H1 (cell line): ENCODE results near the gene RHOB. TPM values are rescaled to one million over a fixed set of nuclear protein-coding genes. Genes with fewer than 3 reads are reported as not detected.

Source experiments
- CTCF ChIA-PET: fragments of 300-600 bp; sonication (Branson Sonifier 250); formaldehyde crosslinking; loops from one replicate; lab custom pipeline; 2021; ENCODE audit not compliant: partially characterized antibody; lab: Charles Lee
- POLR2A ChIA-PET: fragments of 300-600 bp; sonication (Branson Sonifier 250); formaldehyde crosslinking; loops from one replicate; lab custom pipeline; 2021; ENCODE audit warnings: inconsistent platforms; ENCODE audit not compliant: partially characterized antibody; lab: Charles Lee
- DNase-seq, 2 experiments: peaks; one replicate each; pipeline versions ENCODE4 v3.0.0 to v3.0.0-alpha.2; 2010 to 2022; ENCODE audit warnings: low spot score in 2 of 2, low read depth in 1 of 2, mixed read lengths in 1 of 2
- FAIRE-seq: peaks from 2 replicates; lab custom pipeline; 2011; peaks lifted over from hg19 to GRCh38; lab: Jason Lieb, UNC
- H2AFZ ChIP-seq: 2 replicates; pipeline ENCODE4 v1.8.1; 2012; ENCODE audit warnings: low read length, inconsistent platforms
- H2AK5ac ChIP-seq: 2 replicates; pipeline ENCODE4 v1.6.1; 2013; ENCODE audit warnings: low read depth, low read length
- H2BK120ac ChIP-seq: replicated peaks from 2 replicates; pipeline ENCODE3; 2013; ENCODE audit warnings: low read depth, low read length, inconsistent platforms
- H2BK12ac ChIP-seq: 2 replicates; pipeline ENCODE4 v1.6.1; 2013; ENCODE audit warnings: low read depth, low read length
- H2BK15ac ChIP-seq: 2 replicates; pipeline ENCODE4 v1.6.1; 2013; ENCODE audit warnings: low read length
- H2BK20ac ChIP-seq: 2 replicates; pipeline ENCODE4 v1.6.1; 2013; ENCODE audit warnings: low read length
- H2BK5ac ChIP-seq: 2 replicates; pipeline ENCODE4 v1.6.1; 2013; ENCODE audit warnings: low read depth, low read length
- H3K14ac ChIP-seq: 2 replicates; pipeline ENCODE4 v1.6.1; 2013; ENCODE audit warnings: inconsistent platforms; ENCODE audit not compliant: insufficient read length
- H3K18ac ChIP-seq: 2 replicates; pipeline ENCODE4 v1.6.1; 2013; ENCODE audit warnings: low read length; ENCODE audit errors: extremely low read depth
- H3K23ac ChIP-seq: 2 replicates; pipeline ENCODE4 v1.6.1; 2013; ENCODE audit warnings: inconsistent platforms; ENCODE audit not compliant: insufficient read length
- H3K23me2 ChIP-seq: 2 replicates; pipeline ENCODE4 v1.6.1; 2013; ENCODE audit warnings: low read depth, low read length
- H3K27ac ChIP-seq: 2 replicates; pipeline ENCODE4 v1.6.1; 2011; ENCODE audit warnings: low read depth, low read length, inconsistent platforms
- H3K27me3 ChIP-seq, 4 experiments: replicated peaks in 1 of 4; 1 replicate in 1 of 4; 2 replicates in 3 of 4; pipeline versions ENCODE4 v1.6.1 to v1.8.1; 2011 to 2013; ENCODE audit warnings: low read length in 3 of 4, mild to moderate bottlenecking in 3 of 4, inconsistent platforms in 2 of 4, mixed read lengths in 2 of 4, moderate library complexity in 1 of 4; ENCODE audit not compliant: control insufficient read depth in 3 of 4, insufficient read depth in 3 of 4; ENCODE audit errors: extremely low read depth in 1 of 4
- H3K36me3 ChIP-seq, 4 experiments: 2 replicates each; pipeline versions ENCODE4 v1.6.1 to v1.8.1; 2011 to 2013; ENCODE audit warnings: mild to moderate bottlenecking in 4 of 4, low read length in 3 of 4, moderate library complexity in 2 of 4, control low read depth in 1 of 4, inconsistent platforms in 1 of 4; ENCODE audit not compliant: insufficient read depth in 4 of 4, control insufficient read depth in 2 of 4
- H3K4ac ChIP-seq: replicated peaks from 2 replicates; pipeline ENCODE3; 2013; ENCODE audit warnings: low read length, low read depth, mixed read lengths, inconsistent platforms; ENCODE audit not compliant: insufficient read length
- H3K4me1 ChIP-seq, 4 experiments: replicated peaks in 1 of 4; 1 replicate in 1 of 4; 2 replicates in 3 of 4; pipeline versions ENCODE4 v1.6.1 to v1.8.1; 2011 to 2013; ENCODE audit warnings: low read length in 3 of 4, inconsistent platforms in 2 of 4, mixed read lengths in 1 of 4; ENCODE audit not compliant: insufficient read depth in 4 of 4, control insufficient read depth in 3 of 4
- H3K4me2 ChIP-seq, 2 experiments: 2 replicates each; pipeline versions ENCODE4 v1.6.1 to v1.8.1; 2011 to 2013; ENCODE audit warnings: low read depth in 2 of 2, low read length in 2 of 2, control low read depth in 1 of 2, inconsistent platforms in 1 of 2, mild to moderate bottlenecking in 1 of 2; ENCODE audit not compliant: insufficient read depth in 1 of 2
- H3K4me3 ChIP-seq, 4 experiments: fragments of 200-600, 300-600 bp in 1 of 4; sonication (generic), shearing (Covaris generic), sonication (Bioruptor Twin) in 1 of 4; 2 replicates each; pipeline versions ENCODE4 v1.5.1 to v1.8.1; 2011 to 2016; ENCODE audit warnings: low read length in 4 of 4, low read depth in 3 of 4, control low read depth in 2 of 4, inconsistent platforms in 2 of 4, mild to moderate bottlenecking in 2 of 4, mixed read lengths in 1 of 4, moderate library complexity in 1 of 4; ENCODE audit not compliant: insufficient read depth in 2 of 4; ENCODE audit errors: extremely low read depth in 1 of 4
- H3K56ac ChIP-seq: replicated peaks from 2 replicates; pipeline ENCODE3; 2013; ENCODE audit warnings: low read depth, mild to moderate bottlenecking, mixed read lengths, low read length, inconsistent platforms; ENCODE audit not compliant: insufficient read length
- H3K79me1 ChIP-seq: 2 replicates; pipeline ENCODE4 v1.6.1; 2013; ENCODE audit warnings: low read depth, low read length, control low read depth
- H3K79me2 ChIP-seq, 2 experiments: 2 replicates each; pipeline versions ENCODE4 v1.6.1 to v1.8.1; 2012 to 2013; ENCODE audit warnings: low read length in 2 of 2, mild to moderate bottlenecking in 2 of 2, inconsistent platforms in 1 of 2; ENCODE audit not compliant: insufficient read depth in 2 of 2, control insufficient read depth in 1 of 2
- H3K9ac ChIP-seq, 4 experiments: replicated peaks in 1 of 4; 1 replicate in 1 of 4; 2 replicates in 3 of 4; pipeline versions ENCODE4 v1.6.1 to v1.8.1; 2011 to 2013; ENCODE audit warnings: low read depth in 3 of 4, low read length in 3 of 4, control low read depth in 2 of 4, mild to moderate bottlenecking in 2 of 4, moderate library complexity in 2 of 4, inconsistent platforms in 1 of 4; ENCODE audit errors: extremely low read depth in 1 of 4
- H3K9me3 ChIP-seq, 2 experiments: 2 replicates each; pipeline versions ENCODE4 v1.6.1 to v1.8.1; 2012 to 2013; ENCODE audit warnings: mild to moderate bottlenecking in 2 of 2, moderate library complexity in 2 of 2, control low read depth in 1 of 2, inconsistent platforms in 1 of 2, low read depth in 1 of 2, low read length in 1 of 2, mixed read lengths in 1 of 2; ENCODE audit not compliant: insufficient read depth in 2 of 2
- H4K20me1 ChIP-seq, 2 experiments: replicated peaks in 1 of 2; 2 replicates each; pipeline versions ENCODE3 to v1.8.1; 2011 to 2013; ENCODE audit warnings: inconsistent platforms in 2 of 2, low read length in 2 of 2, mild to moderate bottlenecking in 1 of 2; ENCODE audit not compliant: insufficient read depth in 2 of 2, control insufficient read depth in 1 of 2
- H4K5ac ChIP-seq: 2 replicates; pipeline ENCODE4 v1.6.1; 2013; ENCODE audit warnings: low read length, low read depth, mixed read lengths, inconsistent platforms; ENCODE audit not compliant: insufficient read length
- H4K8ac ChIP-seq: 2 replicates; pipeline ENCODE4 v1.8.0; 2013; ENCODE audit warnings: mild to moderate bottlenecking, moderate library complexity, low read length, inconsistent platforms; ENCODE audit not compliant: insufficient read depth; ENCODE audit errors: extremely low read depth
- H4K91ac ChIP-seq: replicated peaks from 2 replicates; pipeline ENCODE3; 2013; ENCODE audit warnings: low read length, mixed read lengths, inconsistent platforms; ENCODE audit not compliant: insufficient read length
- BCL11A ChIP-seq, 2 experiments: IDR thresholded peaks; one replicate each; pipeline ENCODE4 v1.6.1; 2011; ENCODE audit warnings: low read depth in 2 of 2, low read length in 2 of 2, mild to moderate bottlenecking in 2 of 2
- CBX5 ChIP-seq: fragments of 300-800, 300-1000 bp; sonication (generic); IDR thresholded peaks from 2 replicates; pipeline ENCODE4 v1.7.1; 2016; ENCODE audit warnings: antibody characterized with exemption, low read length, low read depth
- CHD2 ChIP-seq: IDR thresholded peaks from 2 replicates; pipeline ENCODE4 v1.6.1; 2012; ENCODE audit warnings: low read length, improper control_type of control experiment
- CREB1 ChIP-seq: IDR thresholded peaks from 2 replicates; pipeline ENCODE4 v1.6.1; 2012; ENCODE audit warnings: inconsistent platforms
- JUN ChIP-seq: IDR thresholded peaks from 2 replicates; pipeline ENCODE4 v1.6.1; 2011; ENCODE audit warnings: low read depth, mild to moderate bottlenecking, improper control_type of control experiment, low read length
- JUND ChIP-seq: IDR thresholded peaks from 2 replicates; pipeline ENCODE4 v1.6.1; 2011; ENCODE audit warnings: mild to moderate bottlenecking, improper control_type of control experiment, low read length
- POLR2A ChIP-seq, 2 experiments: IDR thresholded peaks; 1 replicate in 1 of 2; 2 replicates in 1 of 2; pipeline ENCODE4 v1.6.1; 2011; ENCODE audit warnings: low read depth in 2 of 2, low read length in 2 of 2, mild to moderate bottlenecking in 2 of 2; ENCODE audit errors: control extremely low read depth in 1 of 2
- POU5F1 ChIP-seq: IDR thresholded peaks from 2 replicates; pipeline ENCODE4 v1.6.1; 2011; ENCODE audit warnings: low read depth, mild to moderate bottlenecking, low read length, moderate library complexity
- RBBP5 ChIP-seq: IDR thresholded peaks from 2 replicates; pipeline ENCODE4 v1.7.1; 2012; ENCODE audit warnings: low read depth, mild to moderate bottlenecking, inconsistent platforms, low read length, moderate library complexity, borderline replicate concordance
- SIN3A ChIP-seq, 2 experiments: IDR thresholded peaks in 1 of 2; conservative IDR thresholded peaks in 1 of 2; 2 replicates each; pipeline ENCODE4 v1.6.1; 2011 to 2012; ENCODE audit warnings: low read length in 2 of 2, improper control_type of control experiment in 1 of 2, low read depth in 1 of 2, mild to moderate bottlenecking in 1 of 2
- SIX5 ChIP-seq: IDR thresholded peaks from 2 replicates; pipeline ENCODE4 v1.6.1; 2011; ENCODE audit warnings: mild to moderate bottlenecking, low read depth, low read length
- SP1 ChIP-seq: IDR thresholded peaks from 2 replicates; pipeline ENCODE4 v1.6.1; 2011; ENCODE audit warnings: low read depth, low read length
- TAF7 ChIP-seq: optimal IDR thresholded peaks from 2 replicates; pipeline ENCODE3; 2011; ENCODE audit warnings: low read depth, mild to moderate bottlenecking, inconsistent platforms, low read length, moderate library complexity, borderline replicate concordance
- WGBS, 2 experiments: shearing (Covaris generic) in 1 of 2; methylation state at CpG; one replicate each; pipeline versions ENCODE4 v1.1.6 to v1.1.7; 2013 to 2015; ENCODE audit warnings: low lambda C conversion rate in 2 of 2, mixed read lengths in 2 of 2, inconsistent platforms in 1 of 2, low coverage in 1 of 2, missing lambda C conversion rate in 1 of 2; ENCODE audit not compliant: insufficient replicate concordance in 2 of 2, insufficient coverage in 1 of 2, insufficient read length in 1 of 2; ENCODE audit errors: extremely low coverage in 1 of 2, missing lambda C conversion rate in 1 of 2; 5-methylcytosine and 5-hydroxymethylcytosine counted together
- polyA plus RNA-seq, 7 experiments: library from polyadenylated mRNA; depleted of rRNA in 3 of 7; stranded (reverse) in 5 of 7; unstranded in 2 of 7; fragments of >200 nt in 5 of 7; fragments of 200-250 nt in 2 of 7; gene quantifications; 1 replicate in 5 of 7; 2 replicates in 1 of 7; 4 replicates in 1 of 7; pipeline versions ENCODE4 v1.2.1 to v1.2.3, GENCODE V29; 2011 to 2013; ENCODE audit warnings: missing spikeins in 2 of 7, mixed read lengths in 2 of 7
- total RNA-seq: library from RNA; stranded (reverse); fragmentation: NEBNext Ultra II Directional; extraction: Animal tissue kit (Norgen Biotek cat#: 25700); gene quantifications from 2 replicates; pipeline ENCODE4 v1.2.1, GENCODE V29; 2021
- TF ChIP-seq, protein P1 (sequence below): IDR thresholded peaks from 2 replicates; pipeline ENCODE4 v1.6.1; 2011; ENCODE audit warnings: low read depth, mild to moderate bottlenecking, low read length; ENCODE audit not compliant: insufficient read depth

The RHOB gene
- total and polyA plus RNA-seq, 2 of the 8 experiments (the other 6 are each of a cell fraction or from before 2014, with no cell fraction given) = 9.3 to 9.5 TPM

DNA sequence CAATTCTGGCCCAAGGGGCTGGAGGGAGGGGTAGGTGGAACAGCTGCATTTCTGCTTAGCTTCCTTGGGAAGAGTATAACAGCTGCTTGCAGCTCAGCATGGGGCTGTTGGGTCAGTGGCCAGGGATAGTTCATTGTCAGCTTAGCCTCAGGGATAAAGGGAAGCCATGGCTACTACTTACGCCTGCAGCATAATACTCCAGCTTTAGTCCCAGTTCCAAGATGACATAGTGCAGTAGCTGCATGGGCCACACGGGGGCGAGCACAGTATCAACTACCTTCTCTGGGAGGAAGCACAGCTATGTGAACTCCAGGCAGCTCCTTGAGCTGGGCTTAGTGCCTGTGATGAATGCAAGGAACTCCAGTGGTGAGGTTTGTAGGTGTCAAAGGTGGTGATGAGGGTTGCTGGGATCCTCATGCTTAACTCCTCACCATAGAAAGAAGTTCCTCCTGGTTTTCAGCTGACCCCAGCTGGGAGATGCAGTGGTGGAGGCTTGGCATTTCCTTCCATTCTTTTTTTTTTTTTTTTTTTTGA, 35.4 kb upstream of the RHOB start:
- Histone ChIP-seq H2BK5ac (no peak overlapping the region), H4K91ac (no peak overlapping the region), H3K23me2 (no peaks in the 10 kb centered on the region), H3K14ac (no peak overlapping the region), H3K56ac (no peak overlapping the region), H3K23ac (no peak overlapping the region), H3K79me1 (no peaks in the 10 kb centered on the region), H3K36me3 (no peaks in the 10 kb centered on the region), H4K20me1 (no peaks in the 10 kb centered on the region), H3K79me2 (no peaks in the 10 kb centered on the region), H3K4ac (no peak overlapping the region), H4K5ac (no peak overlapping the region), H3K9me3 (no peaks in the 10 kb centered on the region), H2BK15ac (no peak overlapping the region), H3K27ac (no peak overlapping the region), H2AK5ac (no peak overlapping the region), H3K4me3 (no peak overlapping the region), H3K18ac (no peak overlapping the region), H2AFZ (no peak overlapping the region), H3K4me2 (no peak overlapping the region), H2BK120ac (no peak overlapping the region), H4K8ac (no peak overlapping the region), H2BK20ac (no peak overlapping the region), H3K9ac (no peak overlapping the region), H3K27me3 (no peaks in the 10 kb centered on the region), H2BK12ac (no peak overlapping the region), H3K4me1 (peaks cover 0 to 2% (median 0%) of the 10 kb centered on the region in 4 experiments; a peak in 1 of 7 replicates)
- CTCF ChIA-PET = interaction anchor here (0.5 to 17.4 kb wide), 44 partner anchors 9 to 1969 kb away, joined by 3 to 404 read pairs (median 4); partner anchors contain the start of genes HS1BP3 and RHOB
- FAIRE-seq = peak; percentile 72
- POLR2A ChIA-PET = interaction anchor here (0.9 to 1.5 kb wide), 2 partner anchors 36 to 224 kb away, joined by 3 to 5 read pairs; partner anchors contain the start of gene RHOB
- DNase-seq = peak; percentile 56 to 90
- 23% methylated on average over 3 of the region's 3 CpGs; no CpG with 5 or more reads in 1 of the 2 experiments for WGBS, 2 experiments
- TF ChIP-seq CBX5 (no peak), POU5F1 (no peak), CREB1 (0 out of 2 replicates have a peak, but pooled peaks have one; percentile 32), SIN3A (conservative IDR thresholded peaks at IDR 0.05 in 1 of 2, IDR thresholded peaks at IDR 0.05 in 1 of 2; ENCODE audit: low read depth in 1 of 2, low read length in 2 of 2) (0 out of 4 replicates have a peak, but pooled peaks of 1 of the 2 experiments have one; percentile 41), SP1 (no peak), JUND (0 out of 2 replicates have a peak, but pooled peaks have one; percentile 17), JUN (no peak), BCL11A (IDR thresholded peaks at IDR 0.05; ENCODE audit: low read depth in 2 of 2, low read length in 2 of 2) (no peak), POLR2A (IDR thresholded peaks at IDR 0.05; ENCODE audit: control extremely low read depth in 1 of 2, low read depth in 2 of 2, low read length in 2 of 2) (no peak), RBBP5 (no peak), CHD2 (no peak), TAF7 (no peak), SIX5 (no peak)
- TF ChIP-seq, protein P1, sequence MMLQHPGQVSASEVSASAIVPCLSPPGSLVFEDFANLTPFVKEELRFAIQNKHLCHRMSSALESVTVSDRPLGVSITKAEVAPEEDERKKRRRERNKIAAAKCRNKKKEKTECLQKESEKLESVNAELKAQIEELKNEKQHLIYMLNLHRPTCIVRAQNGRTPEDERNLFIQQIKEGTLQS = no peak
